WTC11 (cell line): ENCODE results near the gene DNAH11. TPM values are rescaled to one million over a fixed set of nuclear protein-coding genes. Genes with fewer than 3 reads are reported as not detected.
"Not testable (repeated sequence)": the region's sequence is repeated elsewhere in the genome, so short reads cannot be mapped to it uniquely, and the experiment has no call there.

ENCODE experiments used
- ATAC-seq: fragments of 200-7000 bp; cut with Tn5 transposase; 2 replicates; pipeline ENCODE4 v1.10.0; 2021; ENCODE audit warnings: mild to moderate bottlenecking, moderate library complexity
- CTCF ChIA-PET: fragments of 300-600 bp; sonication (Branson Sonifier 250); formaldehyde crosslinking; loops from one replicate; lab custom pipeline; 2021; ENCODE audit warnings: antibody characterized with exemption; lab: Charles Lee
- POLR2A ChIA-PET: fragments of 350-600 bp; sonication (Branson Sonifier 250); formaldehyde crosslinking; loops from one replicate; lab custom pipeline; 2021; ENCODE audit warnings: antibody characterized with exemption; lab: Charles Lee
- DNase-seq: peaks from one replicate; pipeline ENCODE4 v3.0.0; 2021; ENCODE audit warnings: low spot score
- H3K27ac Mint-ChIP-seq: 2 replicates; pipeline ENCODE4 v1.8.0; 2021; ENCODE audit warnings: mixed read lengths
- H3K27me3 Mint-ChIP-seq: 2 replicates; pipeline ENCODE4 v1.8.0; 2021; ENCODE audit warnings: low read depth, mild to moderate bottlenecking, moderate library complexity, mixed read lengths
- H3K36me3 Mint-ChIP-seq: 2 replicates; pipeline ENCODE4 v1.8.0; 2021; ENCODE audit warnings: mixed read lengths
- H3K4me1 Mint-ChIP-seq: 2 replicates; pipeline ENCODE4 v1.8.0; 2022; ENCODE audit warnings: mixed read lengths
- H3K4me3 Mint-ChIP-seq: 2 replicates; pipeline ENCODE4 v1.8.0; 2021; ENCODE audit warnings: mild to moderate bottlenecking, moderate library complexity, mixed read lengths
- H3K9me3 Mint-ChIP-seq: 2 replicates; pipeline ENCODE4 v1.8.0; 2021; ENCODE audit warnings: mixed read lengths
- CBFB ChIP-seq: sonication (generic); formaldehyde crosslinking; IDR thresholded peaks from 2 replicates; pipeline ENCODE4 v1.8.1; 2022; ENCODE audit warnings: mild to moderate bottlenecking, low read depth, missing genetic modification reagents
- E2F1 ChIP-seq: sonication (generic); formaldehyde crosslinking; IDR thresholded peaks from 2 replicates; pipeline ENCODE4 v1.8.0; 2022; ENCODE audit warnings: mild to moderate bottlenecking, missing genetic modification reagents
- ELF4 ChIP-seq: sonication (generic); formaldehyde crosslinking; IDR thresholded peaks from 2 replicates; pipeline ENCODE4 v1.8.1; 2022; ENCODE audit warnings: low read depth, mild to moderate bottlenecking, moderate library complexity, missing genetic modification reagents
- FOXK1 ChIP-seq: sonication (generic); formaldehyde crosslinking; IDR thresholded peaks from 2 replicates; pipeline ENCODE4 v1.8.0; 2022; ENCODE audit warnings: mild to moderate bottlenecking, moderate library complexity, missing genetic modification reagents
- FOXP1 ChIP-seq: sonication (generic); formaldehyde crosslinking; IDR thresholded peaks from 2 replicates; pipeline ENCODE4 v1.8.0; 2022; ENCODE audit warnings: missing genetic modification reagents, mild to moderate bottlenecking, moderate library complexity, borderline replicate concordance
- GRHL2 ChIP-seq: fragments of 250-450 bp; sonication (Bioruptor Pico); IDR thresholded peaks from 2 replicates; pipeline ENCODE4 v1.8.0; 2022; ENCODE audit warnings: mild to moderate bottlenecking, moderate library complexity; ENCODE audit not compliant: insufficient replicate concordance, severe bottlenecking
- GTF2I ChIP-seq: fragments of 250-450 bp; sonication (Bioruptor Pico); conservative IDR thresholded peaks from 2 replicates; pipeline ENCODE4 v1.4.0; 2021; ENCODE audit warnings: mild to moderate bottlenecking
- KAT7 ChIP-seq: sonication (generic); formaldehyde crosslinking; IDR thresholded peaks from 2 replicates; pipeline ENCODE4 v1.8.1; 2023; ENCODE audit warnings: missing genetic modification reagents, mild to moderate bottlenecking, borderline replicate concordance
- RORB ChIP-seq: fragments of 250-450 bp; sonication (Bioruptor Pico); IDR thresholded peaks from 2 replicates; pipeline ENCODE4 v1.9.0; 2021; ENCODE audit warnings: mild to moderate bottlenecking
- ZNF121 ChIP-seq: sonication (generic); formaldehyde crosslinking; IDR thresholded peaks from 2 replicates; pipeline ENCODE4 v1.8.0; 2023; ENCODE audit warnings: missing genetic modification reagents
- ZNF138 ChIP-seq: sonication (generic); formaldehyde crosslinking; conservative IDR thresholded peaks from 2 replicates; pipeline ENCODE4 v1.8.1; 2022; ENCODE audit warnings: mild to moderate bottlenecking, moderate library complexity, missing genetic modification reagents
- ZNF416 ChIP-seq: fragments of 250-450 bp; sonication (Bioruptor Pico); IDR thresholded peaks from 2 replicates; pipeline ENCODE4 v1.9.0; 2021; ENCODE audit warnings: mild to moderate bottlenecking, inconsistent platforms
- ZNF423 ChIP-seq: fragments of 250-450 bp; sonication (Bioruptor Pico); IDR thresholded peaks from 2 replicates; pipeline ENCODE4 v2.1.2; 2022; ENCODE audit warnings: mild to moderate bottlenecking, moderate library complexity
- total RNA-seq: library from RNA; stranded (reverse); gene quantifications from 3 replicates; pipeline ENCODE4 v1.2.3, GENCODE V29; 2021
- TF ChIP-seq, protein P1 (sequence below): sonication (generic); formaldehyde crosslinking; IDR thresholded peaks from 2 replicates; pipeline ENCODE4 v1.8.1; 2023; ENCODE audit warnings: mild to moderate bottlenecking, missing genetic modification reagents, moderate library complexity
- TF ChIP-seq, protein P2 (sequence below): sonication (generic); formaldehyde crosslinking; IDR thresholded peaks from 2 replicates; pipeline ENCODE4 v1.8.0; 2023; ENCODE audit warnings: missing genetic modification reagents, mild to moderate bottlenecking, borderline replicate concordance
- TF ChIP-seq, protein P3 (sequence below): fragments of 250-450 bp; sonication (Bioruptor Pico); IDR thresholded peaks from 2 replicates; pipeline ENCODE4 v1.8.0; 2021; ENCODE audit warnings: mild to moderate bottlenecking
- TF ChIP-seq, protein P4 (sequence below): sonication (generic); formaldehyde crosslinking; conservative IDR thresholded peaks from 2 replicates; pipeline ENCODE4 v1.8.1; 2022; ENCODE audit warnings: mild to moderate bottlenecking, missing genetic modification reagents

DNAH11 gene
- total RNA-seq, 1 experiment from 2014 or later: 6.4 TPM

- TF ChIP-seq, protein P1, sequence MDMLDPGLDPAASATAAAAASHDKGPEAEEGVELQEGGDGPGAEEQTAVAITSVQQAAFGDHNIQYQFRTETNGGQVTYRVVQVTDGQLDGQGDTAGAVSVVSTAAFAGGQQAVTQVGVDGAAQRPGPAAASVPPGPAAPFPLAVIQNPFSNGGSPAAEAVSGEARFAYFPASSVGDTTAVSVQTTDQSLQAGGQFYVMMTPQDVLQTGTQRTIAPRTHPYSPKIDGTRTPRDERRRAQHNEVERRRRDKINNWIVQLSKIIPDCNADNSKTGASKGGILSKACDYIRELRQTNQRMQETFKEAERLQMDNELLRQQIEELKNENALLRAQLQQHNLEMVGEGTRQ (CRISPR knock-in tag): no peak
- TF ChIP-seq GTF2I (CRISPR knock-in tag): no peak
- TF ChIP-seq KAT7 (CRISPR knock-in tag): no peak
- TF ChIP-seq, protein P2, sequence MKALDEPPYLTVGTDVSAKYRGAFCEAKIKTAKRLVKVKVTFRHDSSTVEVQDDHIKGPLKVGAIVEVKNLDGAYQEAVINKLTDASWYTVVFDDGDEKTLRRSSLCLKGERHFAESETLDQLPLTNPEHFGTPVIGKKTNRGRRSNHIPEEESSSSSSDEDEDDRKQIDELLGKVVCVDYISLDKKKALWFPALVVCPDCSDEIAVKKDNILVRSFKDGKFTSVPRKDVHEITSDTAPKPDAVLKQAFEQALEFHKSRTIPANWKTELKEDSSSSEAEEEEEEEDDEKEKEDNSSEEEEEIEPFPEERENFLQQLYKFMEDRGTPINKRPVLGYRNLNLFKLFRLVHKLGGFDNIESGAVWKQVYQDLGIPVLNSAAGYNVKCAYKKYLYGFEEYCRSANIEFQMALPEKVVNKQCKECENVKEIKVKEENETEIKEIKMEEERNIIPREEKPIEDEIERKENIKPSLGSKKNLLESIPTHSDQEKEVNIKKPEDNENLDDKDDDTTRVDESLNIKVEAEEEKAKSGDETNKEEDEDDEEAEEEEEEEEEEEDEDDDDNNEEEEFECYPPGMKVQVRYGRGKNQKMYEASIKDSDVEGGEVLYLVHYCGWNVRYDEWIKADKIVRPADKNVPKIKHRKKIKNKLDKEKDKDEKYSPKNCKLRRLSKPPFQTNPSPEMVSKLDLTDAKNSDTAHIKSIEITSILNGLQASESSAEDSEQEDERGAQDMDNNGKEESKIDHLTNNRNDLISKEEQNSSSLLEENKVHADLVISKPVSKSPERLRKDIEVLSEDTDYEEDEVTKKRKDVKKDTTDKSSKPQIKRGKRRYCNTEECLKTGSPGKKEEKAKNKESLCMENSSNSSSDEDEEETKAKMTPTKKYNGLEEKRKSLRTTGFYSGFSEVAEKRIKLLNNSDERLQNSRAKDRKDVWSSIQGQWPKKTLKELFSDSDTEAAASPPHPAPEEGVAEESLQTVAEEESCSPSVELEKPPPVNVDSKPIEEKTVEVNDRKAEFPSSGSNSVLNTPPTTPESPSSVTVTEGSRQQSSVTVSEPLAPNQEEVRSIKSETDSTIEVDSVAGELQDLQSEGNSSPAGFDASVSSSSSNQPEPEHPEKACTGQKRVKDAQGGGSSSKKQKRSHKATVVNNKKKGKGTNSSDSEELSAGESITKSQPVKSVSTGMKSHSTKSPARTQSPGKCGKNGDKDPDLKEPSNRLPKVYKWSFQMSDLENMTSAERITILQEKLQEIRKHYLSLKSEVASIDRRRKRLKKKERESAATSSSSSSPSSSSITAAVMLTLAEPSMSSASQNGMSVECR (CRISPR knock-in tag): no peak
- no peak for TF ChIP-seq FOXK1 (CRISPR knock-in tag)
- TF ChIP-seq, protein P3, sequence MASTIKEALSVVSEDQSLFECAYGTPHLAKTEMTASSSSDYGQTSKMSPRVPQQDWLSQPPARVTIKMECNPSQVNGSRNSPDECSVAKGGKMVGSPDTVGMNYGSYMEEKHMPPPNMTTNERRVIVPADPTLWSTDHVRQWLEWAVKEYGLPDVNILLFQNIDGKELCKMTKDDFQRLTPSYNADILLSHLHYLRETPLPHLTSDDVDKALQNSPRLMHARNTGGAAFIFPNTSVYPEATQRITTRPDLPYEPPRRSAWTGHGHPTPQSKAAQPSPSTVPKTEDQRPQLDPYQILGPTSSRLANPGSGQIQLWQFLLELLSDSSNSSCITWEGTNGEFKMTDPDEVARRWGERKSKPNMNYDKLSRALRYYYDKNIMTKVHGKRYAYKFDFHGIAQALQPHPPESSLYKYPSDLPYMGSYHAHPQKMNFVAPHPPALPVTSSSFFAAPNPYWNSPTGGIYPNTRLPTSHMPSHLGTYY: no peak
- TF ChIP-seq RORB (CRISPR knock-in tag): no peak
- TF ChIP-seq ZNF423 (CRISPR knock-in tag): no peak
- TF ChIP-seq FOXP1 (CRISPR knock-in tag): no peak
- TF ChIP-seq ZNF138: no peak
Measured at GRCh38 chr7:21923658-21924057, 380.8 kb downstream of the DNAH11 start (continued).

GRCh38 chr7:21926448-21926847 lies 383.6 kb downstream of the DNAH11 start:
- H3K4me1 Mint-ChIP-seq: peaks cover 57% of the 10 kb centered on the region
- peaks cover 13% of the 10 kb centered on the region for H3K9me3 Mint-ChIP-seq
- ATAC-seq: no peak
- no peak overlapping the region for H3K27ac Mint-ChIP-seq
- ChIA-PET POLR2A (no interaction called here), CTCF (interaction anchor here (1.3 kb wide), 1 partner anchor 157 kb away, joined by 5 read pairs; no protein-coding TSS in a partner anchor)
- H3K27me3 Mint-ChIP-seq: no peaks in the 10 kb centered on the region
- H3K4me3 Mint-ChIP-seq: no peak overlapping the region
- peaks cover 14% of the 10 kb centered on the region for H3K36me3 Mint-ChIP-seq
- TF ChIP-seq, protein P1 (CRISPR knock-in tag): no peak
- TF ChIP-seq ZNF138 (no peak), E2F1 (CRISPR knock-in tag) (no peak), ZNF121 (CRISPR knock-in tag) (peak; percentile 78)
- TF ChIP-seq, protein P4, sequence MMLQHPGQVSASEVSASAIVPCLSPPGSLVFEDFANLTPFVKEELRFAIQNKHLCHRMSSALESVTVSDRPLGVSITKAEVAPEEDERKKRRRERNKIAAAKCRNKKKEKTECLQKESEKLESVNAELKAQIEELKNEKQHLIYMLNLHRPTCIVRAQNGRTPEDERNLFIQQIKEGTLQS (CRISPR knock-in tag): no peak
- TF ChIP-seq, all 79 proteins: peak for 1
- no peak for DNase-seq

- Mint-ChIP-seq H3K4me3 (no peak overlapping the region), H3K27me3 (no peaks in the 10 kb centered on the region), H3K27ac (no peak overlapping the region), H3K9me3 (peaks cover 13% of the 10 kb centered on the region), H3K4me1 (peaks cover 47% of the 10 kb centered on the region), H3K36me3 (peaks cover 19% of the 10 kb centered on the region)
- DNase-seq (no peak), ATAC-seq (peak; percentile 38; the same call in 1 of the 2 replicates)
- TF ChIP-seq ZNF416 (no peak), CBFB (CRISPR knock-in tag) (no peak), ELF4 (no peak), GRHL2 (CRISPR knock-in tag) (no peak)
- ChIA-PET CTCF (interaction anchor here (0.9 kb wide), 1 partner anchor 156 kb away, joined by 3 read pairs; no protein-coding TSS in a partner anchor), POLR2A (interaction anchor here (1.3 kb wide), 1 partner anchor 18 kb away, joined by 4 read pairs; the partner anchor contains the start of gene CDCA7L)
Measured at GRCh38 chr7:21927693-21928092, 384.9 kb downstream of the DNAH11 start.

GRCh38 chr7:21933293-21933692 lies 390.5 kb downstream of the DNAH11 start:
- H3K27me3 Mint-ChIP-seq, POLR2A ChIA-PET, DNase-seq, H3K4me3 Mint-ChIP-seq, H3K27ac Mint-ChIP-seq, ATAC-seq, CTCF ChIA-PET: not testable (repeated sequence)
- Mint-ChIP-seq H3K36me3 (peaks cover 38% of the 10 kb centered on the region), H3K9me3 (peaks cover 13% of the 10 kb centered on the region), H3K4me1 (peaks cover 31% of the 10 kb centered on the region)
